Hepatocyte (in vitro differentiated cells): ENCODE results near the gene ABCD3. TPM values are rescaled to one million over a fixed set of nuclear protein-coding genes. Genes with fewer than 3 reads are reported as not detected.

ENCODE experiments used
- DNase-seq: peaks from one replicate; pipeline ENCODE4 v3.0.0-alpha.2; 2016; ENCODE audit warnings: low spot score
- H2AFZ ChIP-seq: fragments of 200-600 bp; sonication (generic); 2 replicates; pipeline ENCODE4 v1.6.0; 2016; ENCODE audit warnings: antibody characterized with exemption, mild to moderate bottlenecking
- H3K27ac ChIP-seq: fragments of 200-600 bp; sonication (generic); 2 replicates; pipeline ENCODE4 v1.5.1; 2016; ENCODE audit warnings: mild to moderate bottlenecking
- H3K27me3 ChIP-seq: fragments of 200-600 bp; sonication (generic); 2 replicates; pipeline ENCODE4 v1.6.1; 2016
- H3K36me3 ChIP-seq: fragments of 200-600 bp; sonication (generic); replicated peaks from 2 replicates; pipeline ENCODE4 v1.5.1; 2016; ENCODE audit warnings: low read depth; ENCODE audit not compliant: insufficient read depth
- H3K4me1 ChIP-seq: fragments of 200-600 bp; sonication (generic); 2 replicates; pipeline ENCODE4 v1.5.1; 2016; ENCODE audit warnings: mild to moderate bottlenecking, moderate library complexity; ENCODE audit not compliant: insufficient read depth
- H3K4me2 ChIP-seq: fragments of 200-600 bp; sonication (generic); 2 replicates; pipeline ENCODE4 v1.6.0; 2016
- H3K4me3 ChIP-seq: fragments of 200-600 bp; sonication (generic); 2 replicates; pipeline ENCODE4 v1.5.1; 2016; ENCODE audit warnings: mild to moderate bottlenecking
- H3K79me2 ChIP-seq: fragments of 200-600 bp; sonication (generic); 2 replicates; pipeline ENCODE4 v1.6.0; 2017; ENCODE audit warnings: mild to moderate bottlenecking
- H3K9me2 ChIP-seq: fragments of 200-600 bp; sonication (generic); replicated peaks from 2 replicates; pipeline ENCODE4 v1.6.0; 2017; ENCODE audit warnings: mild to moderate bottlenecking; ENCODE audit not compliant: insufficient read depth
- H3K9me3 ChIP-seq: fragments of 200-600 bp; sonication (generic); 2 replicates; pipeline ENCODE4 v1.5.1; 2016; ENCODE audit warnings: low read depth, mild to moderate bottlenecking
- H4K20me1 ChIP-seq: fragments of 200-600 bp; sonication (generic); 2 replicates; pipeline ENCODE4 v1.6.0; 2016; ENCODE audit warnings: mild to moderate bottlenecking; ENCODE audit not compliant: insufficient read depth, poor library complexity, severe bottlenecking
- CTCF ChIP-seq: fragments of 200-600 bp; sonication (generic); IDR thresholded peaks from 2 replicates; pipeline ENCODE4 v1.5.1; 2016; ENCODE audit warnings: antibody characterized with exemption, mild to moderate bottlenecking; ENCODE audit not compliant: poor library complexity
- EZH2 ChIP-seq: fragments of 200-600 bp; sonication (generic); IDR thresholded peaks from 2 replicates; pipeline ENCODE4 v1.6.1; 2016; ENCODE audit warnings: antibody characterized with exemption, mild to moderate bottlenecking, borderline replicate concordance
- EZH2phosphoT487 ChIP-seq: fragments of 200-600 bp; sonication (generic); IDR thresholded peaks from one replicate; pipeline ENCODE4 v1.6.1; 2018; ENCODE audit warnings: antibody characterized with exemption, mild to moderate bottlenecking, low read depth, moderate library complexity; ENCODE audit not compliant: unreplicated experiment, severe bottlenecking
- WGBS: methylation state at CpG from one replicate; pipeline ENCODE4 v1.1.6; 2016; ENCODE audit warnings: low lambda C conversion rate; ENCODE audit errors: missing lambda C conversion rate; 5-methylcytosine and 5-hydroxymethylcytosine counted together
- polyA plus RNA-seq: library from polyadenylated mRNA; unstranded; fragments of >200 nt; fragmentation: Nextera tagmentation; extraction: Ambion mirVana; gene quantifications from 2 replicates; pipeline ENCODE4 v1.2.1, GENCODE V29; 2016
- total RNA-seq: library from RNA; depleted of rRNA; stranded (reverse); fragments of >200 nt; gene quantifications from 2 replicates; pipeline ENCODE4 v1.2.3, GENCODE V29; 2014

ABCD3 gene
- total and polyA plus RNA-seq, 2 experiments from 2014 or later: 50.7 to 96.4 TPM

- no peak for TF ChIP-seq EZH2
- no peak for TF ChIP-seq EZH2phosphoT487
- TF ChIP-seq CTCF: no peak
- Histone ChIP-seq H3K4me3 (no peak overlapping the region), H3K9me3 (no peaks in the 10 kb centered on the region), H3K4me1 (peaks cover 5% of the 10 kb centered on the region), H3K36me3 (no peaks in the 10 kb centered on the region), H3K9me2 (no peaks in the 10 kb centered on the region), H3K79me2 (peaks cover 7% of the 10 kb centered on the region), H4K20me1 (no peaks in the 10 kb centered on the region), H3K27ac (no peak overlapping the region), H2AFZ (no peak overlapping the region), H3K27me3 (no peaks in the 10 kb centered on the region), H3K4me2 (no peak overlapping the region)
- no peak for DNase-seq
- WGBS: 64% methylated on average over 2 of the region's 2 CpGs
Observed at GRCh38 chr1:94471271-94471670, 53.1 kb downstream of the ABCD3 start.

- Histone ChIP-seq H3K27me3 (no peaks in the 10 kb centered on the region), H3K9me2 (no peaks in the 10 kb centered on the region), H3K27ac (no peak overlapping the region), H3K4me3 (no peak overlapping the region), H3K4me2 (no peak overlapping the region), H2AFZ (no peak overlapping the region), H3K4me1 (peaks cover 5% of the 10 kb centered on the region), H3K36me3 (no peaks in the 10 kb centered on the region), H4K20me1 (no peaks in the 10 kb centered on the region), H3K9me3 (no peaks in the 10 kb centered on the region), H3K79me2 (peaks cover 3% of the 10 kb centered on the region)
- no peak for DNase-seq
- TF ChIP-seq EZH2phosphoT487 (no peak), CTCF (no peak), EZH2 (no peak)
Observed at GRCh38 chr1:94475232-94475631, 57.0 kb downstream of the ABCD3 start.

DNA sequence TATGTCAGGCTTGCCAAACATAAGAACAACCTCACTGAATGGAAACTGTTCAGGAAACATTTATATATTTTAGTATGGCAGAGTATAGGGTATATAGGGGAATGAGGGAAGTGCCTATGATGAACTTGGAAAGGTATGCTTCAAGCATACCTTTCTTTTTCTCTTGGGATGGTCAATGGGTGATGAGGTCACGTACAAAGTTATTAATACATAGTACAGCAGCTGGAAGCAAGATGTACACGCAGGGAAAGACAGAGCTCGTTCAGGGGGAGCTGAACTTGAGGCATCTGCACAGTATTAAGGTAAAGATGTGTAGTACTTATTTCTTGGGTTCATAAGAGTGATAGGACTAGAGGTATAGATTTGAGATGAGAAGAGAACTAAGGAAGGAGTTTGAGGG, 61.5 kb downstream of the ABCD3 start:
- no peaks in the 10 kb centered on the region for H3K36me3 ChIP-seq
- peaks cover 3% of the 10 kb centered on the region for H3K79me2 ChIP-seq
- H3K4me1 ChIP-seq: no peaks in the 10 kb centered on the region
- no peak overlapping the region for H3K4me2 ChIP-seq
- WGBS: 88% methylated on average over 3 of the region's 3 CpGs
- no peaks in the 10 kb centered on the region for H3K9me2 ChIP-seq
- no peak overlapping the region for H2AFZ ChIP-seq
- no peak overlapping the region for H3K27ac ChIP-seq
- TF ChIP-seq EZH2phosphoT487 (no peak), EZH2 (no peak), CTCF (no peak)
- DNase-seq: no peak
- H3K4me3 ChIP-seq: no peak overlapping the region
- H4K20me1 ChIP-seq: no peaks in the 10 kb centered on the region
- no peaks in the 10 kb centered on the region for H3K27me3 ChIP-seq
- no peaks in the 10 kb centered on the region for H3K9me3 ChIP-seq

GRCh38 chr1:94481473-94481933, 63.3 kb downstream of the ABCD3 start:
- Histone ChIP-seq H3K27me3 (no peaks in the 10 kb centered on the region), H3K27ac (no peak overlapping the region), H3K4me2 (no peak overlapping the region), H3K79me2 (no peaks in the 10 kb centered on the region), H3K36me3 (no peaks in the 10 kb centered on the region), H3K4me1 (no peaks in the 10 kb centered on the region), H3K9me3 (no peaks in the 10 kb centered on the region), H4K20me1 (no peaks in the 10 kb centered on the region), H3K9me2 (no peaks in the 10 kb centered on the region), H3K4me3 (no peak overlapping the region), H2AFZ (no peak overlapping the region)
- peak; percentile 82 for DNase-seq
- 13% methylated on average over 4 of the region's 4 CpGs for WGBS
- TF ChIP-seq CTCF (peak; percentile 74), EZH2phosphoT487 (no peak)
